GM23338 (cell line): ENCODE results near the gene RSRC1.

ENCODE experiments used
- EZH2 ChIP-seq: fragments of 200-600 bp; sonication (generic); IDR thresholded peaks from one replicate; pipeline ENCODE4 v1.8.0; 2017; ENCODE audit warnings: antibody characterized with exemption, mild to moderate bottlenecking, low read depth; ENCODE audit not compliant: unreplicated experiment
- EZH2phosphoT487 ChIP-seq: fragments of 200-600 bp; sonication (generic); IDR thresholded peaks from one replicate; pipeline ENCODE4 v1.8.1; 2018; ENCODE audit warnings: antibody characterized with exemption; ENCODE audit not compliant: unreplicated experiment
- POLR2AphosphoS5 ChIP-seq: IDR thresholded peaks from 2 replicates; pipeline ENCODE4 v1.6.1; 2016; ENCODE audit warnings: antibody characterized with exemption, low read depth
- TF ChIP-seq, protein P1 (sequence below), 2 experiments: fragments of 200-600 bp in 1 of 2; sonication (generic) in 1 of 2; conservative IDR thresholded peaks; 2 replicates each; pipeline versions ENCODE4 v1.5.1 to v1.6.1; 2016 to 2017; ENCODE audit warnings: antibody characterized with exemption in 2 of 2, low read depth in 2 of 2, mild to moderate bottlenecking in 2 of 2, moderate library complexity in 1 of 2
- TF ChIP-seq, protein P2 (sequence below): IDR thresholded peaks from one replicate; pipeline ENCODE4 v1.6.1; 2018; ENCODE audit warnings: antibody characterized with exemption; ENCODE audit not compliant: unreplicated experiment
- TF ChIP-seq, protein P3 (sequence below): IDR thresholded peaks from 2 replicates; pipeline ENCODE4 v1.6.1; 2016; ENCODE audit warnings: antibody characterized with exemption
- TF ChIP-seq, protein P4 (sequence below): fragments of 250-450 bp; sonication (Bioruptor Pico); IDR thresholded peaks from 2 replicates; pipeline ENCODE4 v1.5.0; 2020; ENCODE audit warnings: mild to moderate bottlenecking, moderate library complexity

DNA sequence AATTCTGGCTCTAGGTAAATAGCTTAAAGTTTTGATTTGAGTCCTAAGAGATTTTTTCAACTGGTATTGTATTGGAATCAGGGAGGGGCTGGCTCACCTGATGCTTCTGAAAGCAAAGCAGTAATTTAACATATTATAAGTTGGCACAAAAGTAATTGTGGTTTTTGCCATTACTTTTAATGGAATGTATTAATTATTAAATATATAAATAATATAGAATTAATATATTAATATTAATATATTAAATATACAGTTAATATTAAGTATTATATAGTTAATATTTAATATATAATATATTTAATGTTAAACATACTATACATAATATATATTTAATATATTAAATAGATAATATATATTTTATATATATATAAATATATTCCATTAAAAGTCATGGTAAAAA is 10.4 kb downstream of the RSRC1 start:
- TF ChIP-seq, protein P1, sequence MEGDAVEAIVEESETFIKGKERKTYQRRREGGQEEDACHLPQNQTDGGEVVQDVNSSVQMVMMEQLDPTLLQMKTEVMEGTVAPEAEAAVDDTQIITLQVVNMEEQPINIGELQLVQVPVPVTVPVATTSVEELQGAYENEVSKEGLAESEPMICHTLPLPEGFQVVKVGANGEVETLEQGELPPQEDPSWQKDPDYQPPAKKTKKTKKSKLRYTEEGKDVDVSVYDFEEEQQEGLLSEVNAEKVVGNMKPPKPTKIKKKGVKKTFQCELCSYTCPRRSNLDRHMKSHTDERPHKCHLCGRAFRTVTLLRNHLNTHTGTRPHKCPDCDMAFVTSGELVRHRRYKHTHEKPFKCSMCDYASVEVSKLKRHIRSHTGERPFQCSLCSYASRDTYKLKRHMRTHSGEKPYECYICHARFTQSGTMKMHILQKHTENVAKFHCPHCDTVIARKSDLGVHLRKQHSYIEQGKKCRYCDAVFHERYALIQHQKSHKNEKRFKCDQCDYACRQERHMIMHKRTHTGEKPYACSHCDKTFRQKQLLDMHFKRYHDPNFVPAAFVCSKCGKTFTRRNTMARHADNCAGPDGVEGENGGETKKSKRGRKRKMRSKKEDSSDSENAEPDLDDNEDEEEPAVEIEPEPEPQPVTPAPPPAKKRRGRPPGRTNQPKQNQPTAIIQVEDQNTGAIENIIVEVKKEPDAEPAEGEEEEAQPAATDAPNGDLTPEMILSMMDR (conservative IDR thresholded peaks at IDR 0.05; ENCODE audit: low read depth in 2 of 2): no peak
- TF ChIP-seq, protein P2, sequence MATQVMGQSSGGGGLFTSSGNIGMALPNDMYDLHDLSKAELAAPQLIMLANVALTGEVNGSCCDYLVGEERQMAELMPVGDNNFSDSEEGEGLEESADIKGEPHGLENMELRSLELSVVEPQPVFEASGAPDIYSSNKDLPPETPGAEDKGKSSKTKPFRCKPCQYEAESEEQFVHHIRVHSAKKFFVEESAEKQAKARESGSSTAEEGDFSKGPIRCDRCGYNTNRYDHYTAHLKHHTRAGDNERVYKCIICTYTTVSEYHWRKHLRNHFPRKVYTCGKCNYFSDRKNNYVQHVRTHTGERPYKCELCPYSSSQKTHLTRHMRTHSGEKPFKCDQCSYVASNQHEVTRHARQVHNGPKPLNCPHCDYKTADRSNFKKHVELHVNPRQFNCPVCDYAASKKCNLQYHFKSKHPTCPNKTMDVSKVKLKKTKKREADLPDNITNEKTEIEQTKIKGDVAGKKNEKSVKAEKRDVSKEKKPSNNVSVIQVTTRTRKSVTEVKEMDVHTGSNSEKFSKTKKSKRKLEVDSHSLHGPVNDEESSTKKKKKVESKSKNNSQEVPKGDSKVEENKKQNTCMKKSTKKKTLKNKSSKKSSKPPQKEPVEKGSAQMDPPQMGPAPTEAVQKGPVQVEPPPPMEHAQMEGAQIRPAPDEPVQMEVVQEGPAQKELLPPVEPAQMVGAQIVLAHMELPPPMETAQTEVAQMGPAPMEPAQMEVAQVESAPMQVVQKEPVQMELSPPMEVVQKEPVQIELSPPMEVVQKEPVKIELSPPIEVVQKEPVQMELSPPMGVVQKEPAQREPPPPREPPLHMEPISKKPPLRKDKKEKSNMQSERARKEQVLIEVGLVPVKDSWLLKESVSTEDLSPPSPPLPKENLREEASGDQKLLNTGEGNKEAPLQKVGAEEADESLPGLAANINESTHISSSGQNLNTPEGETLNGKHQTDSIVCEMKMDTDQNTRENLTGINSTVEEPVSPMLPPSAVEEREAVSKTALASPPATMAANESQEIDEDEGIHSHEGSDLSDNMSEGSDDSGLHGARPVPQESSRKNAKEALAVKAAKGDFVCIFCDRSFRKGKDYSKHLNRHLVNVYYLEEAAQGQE: no peak
- TF ChIP-seq EZH2 (no peak), POLR2AphosphoS5 (no peak), EZH2phosphoT487 (no peak)
- TF ChIP-seq, protein P3, sequence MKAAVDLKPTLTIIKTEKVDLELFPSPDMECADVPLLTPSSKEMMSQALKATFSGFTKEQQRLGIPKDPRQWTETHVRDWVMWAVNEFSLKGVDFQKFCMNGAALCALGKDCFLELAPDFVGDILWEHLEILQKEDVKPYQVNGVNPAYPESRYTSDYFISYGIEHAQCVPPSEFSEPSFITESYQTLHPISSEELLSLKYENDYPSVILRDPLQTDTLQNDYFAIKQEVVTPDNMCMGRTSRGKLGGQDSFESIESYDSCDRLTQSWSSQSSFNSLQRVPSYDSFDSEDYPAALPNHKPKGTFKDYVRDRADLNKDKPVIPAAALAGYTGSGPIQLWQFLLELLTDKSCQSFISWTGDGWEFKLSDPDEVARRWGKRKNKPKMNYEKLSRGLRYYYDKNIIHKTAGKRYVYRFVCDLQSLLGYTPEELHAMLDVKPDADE: no peak
- TF ChIP-seq, protein P4, sequence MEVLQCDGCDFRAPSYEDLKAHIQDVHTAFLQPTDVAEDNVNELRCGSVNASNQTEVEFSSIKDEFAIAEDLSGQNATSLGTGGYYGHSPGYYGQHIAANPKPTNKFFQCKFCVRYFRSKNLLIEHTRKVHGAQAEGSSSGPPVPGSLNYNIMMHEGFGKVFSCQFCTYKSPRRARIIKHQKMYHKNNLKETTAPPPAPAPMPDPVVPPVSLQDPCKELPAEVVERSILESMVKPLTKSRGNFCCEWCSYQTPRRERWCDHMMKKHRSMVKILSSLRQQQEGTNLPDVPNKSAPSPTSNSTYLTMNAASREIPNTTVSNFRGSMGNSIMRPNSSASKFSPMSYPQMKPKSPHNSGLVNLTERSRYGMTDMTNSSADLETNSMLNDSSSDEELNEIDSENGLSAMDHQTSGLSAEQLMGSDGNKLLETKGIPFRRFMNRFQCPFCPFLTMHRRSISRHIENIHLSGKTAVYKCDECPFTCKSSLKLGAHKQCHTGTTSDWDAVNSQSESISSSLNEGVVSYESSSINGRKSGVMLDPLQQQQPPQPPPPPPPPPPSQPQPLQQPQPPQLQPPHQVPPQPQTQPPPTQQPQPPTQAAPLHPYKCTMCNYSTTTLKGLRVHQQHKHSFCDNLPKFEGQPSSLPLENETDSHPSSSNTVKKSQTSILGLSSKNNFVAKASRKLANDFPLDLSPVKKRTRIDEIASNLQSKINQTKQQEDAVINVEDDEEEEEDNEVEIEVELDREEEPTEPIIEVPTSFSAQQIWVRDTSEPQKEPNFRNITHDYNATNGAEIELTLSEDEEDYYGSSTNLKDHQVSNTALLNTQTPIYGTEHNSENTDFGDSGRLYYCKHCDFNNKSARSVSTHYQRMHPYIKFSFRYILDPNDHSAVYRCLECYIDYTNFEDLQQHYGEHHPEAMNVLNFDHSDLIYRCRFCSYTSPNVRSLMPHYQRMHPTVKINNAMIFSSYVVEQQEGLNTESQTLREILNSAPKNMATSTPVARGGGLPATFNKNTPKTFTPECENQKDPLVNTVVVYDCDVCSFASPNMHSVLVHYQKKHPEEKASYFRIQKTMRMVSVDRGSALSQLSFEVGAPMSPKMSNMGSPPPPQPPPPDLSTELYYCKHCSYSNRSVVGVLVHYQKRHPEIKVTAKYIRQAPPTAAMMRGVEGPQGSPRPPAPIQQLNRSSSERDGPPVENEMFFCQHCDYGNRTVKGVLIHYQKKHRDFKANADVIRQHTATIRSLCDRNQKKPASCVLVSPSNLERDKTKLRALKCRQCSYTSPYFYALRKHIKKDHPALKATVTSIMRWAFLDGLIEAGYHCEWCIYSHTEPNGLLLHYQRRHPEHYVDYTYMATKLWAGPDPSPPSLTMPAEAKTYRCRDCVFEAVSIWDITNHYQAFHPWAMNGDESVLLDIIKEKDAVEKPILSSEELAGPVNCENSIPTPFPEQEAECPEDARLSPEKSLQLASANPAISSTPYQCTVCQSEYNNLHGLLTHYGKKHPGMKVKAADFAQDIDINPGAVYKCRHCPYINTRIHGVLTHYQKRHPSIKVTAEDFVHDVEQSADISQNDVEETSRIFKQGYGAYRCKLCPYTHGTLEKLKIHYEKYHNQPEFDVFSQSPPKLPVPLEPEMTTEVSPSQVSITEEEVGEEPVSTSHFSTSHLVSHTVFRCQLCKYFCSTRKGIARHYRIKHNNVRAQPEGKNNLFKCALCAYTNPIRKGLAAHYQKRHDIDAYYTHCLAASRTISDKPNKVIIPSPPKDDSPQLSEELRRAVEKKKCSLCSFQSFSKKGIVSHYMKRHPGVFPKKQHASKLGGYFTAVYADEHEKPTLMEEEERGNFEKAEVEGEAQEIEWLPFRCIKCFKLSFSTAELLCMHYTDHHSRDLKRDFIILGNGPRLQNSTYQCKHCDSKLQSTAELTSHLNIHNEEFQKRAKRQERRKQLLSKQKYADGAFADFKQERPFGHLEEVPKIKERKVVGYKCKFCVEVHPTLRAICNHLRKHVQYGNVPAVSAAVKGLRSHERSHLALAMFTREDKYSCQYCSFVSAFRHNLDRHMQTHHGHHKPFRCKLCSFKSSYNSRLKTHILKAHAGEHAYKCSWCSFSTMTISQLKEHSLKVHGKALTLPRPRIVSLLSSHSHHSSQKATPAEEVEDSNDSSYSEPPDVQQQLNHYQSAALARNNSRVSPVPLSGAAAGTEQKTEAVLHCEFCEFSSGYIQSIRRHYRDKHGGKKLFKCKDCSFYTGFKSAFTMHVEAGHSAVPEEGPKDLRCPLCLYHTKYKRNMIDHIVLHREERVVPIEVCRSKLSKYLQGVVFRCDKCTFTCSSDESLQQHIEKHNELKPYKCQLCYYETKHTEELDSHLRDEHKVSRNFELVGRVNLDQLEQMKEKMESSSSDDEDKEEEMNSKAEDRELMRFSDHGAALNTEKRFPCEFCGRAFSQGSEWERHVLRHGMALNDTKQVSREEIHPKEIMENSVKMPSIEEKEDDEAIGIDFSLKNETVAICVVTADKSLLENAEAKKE (CRISPR knock-in tag): no peak
